HL-60 (cell line): ENCODE data around the gene NUP93.

Source experiments
- GABPA ChIP-seq: IDR thresholded peaks from 2 replicates; pipeline ENCODE4 v1.6.1; 2012; ENCODE audit warnings: low read depth
- POLR2AphosphoS5 ChIP-seq: IDR thresholded peaks from 2 replicates; pipeline ENCODE4 v1.6.1; 2012; ENCODE audit warnings: low read depth
- SPI1 ChIP-seq: IDR thresholded peaks from 2 replicates; pipeline ENCODE4 v1.6.1; 2012; ENCODE audit warnings: low read depth, mild to moderate bottlenecking, borderline replicate concordance
- TF ChIP-seq, protein P1 (sequence below): IDR thresholded peaks from one replicate; pipeline ENCODE4 v1.5.1; 2011; ENCODE audit warnings: low read length, control low read depth, inconsistent platforms; ENCODE audit not compliant: insufficient read depth
- TF ChIP-seq, protein P2 (sequence below): IDR thresholded peaks from 2 replicates; pipeline ENCODE4 v1.6.1; 2012; ENCODE audit warnings: low read depth; ENCODE audit not compliant: insufficient replicate concordance

- TF ChIP-seq POLR2AphosphoS5 (no peak), GABPA (no peak), SPI1 (no peak)
- TF ChIP-seq, protein P1, sequence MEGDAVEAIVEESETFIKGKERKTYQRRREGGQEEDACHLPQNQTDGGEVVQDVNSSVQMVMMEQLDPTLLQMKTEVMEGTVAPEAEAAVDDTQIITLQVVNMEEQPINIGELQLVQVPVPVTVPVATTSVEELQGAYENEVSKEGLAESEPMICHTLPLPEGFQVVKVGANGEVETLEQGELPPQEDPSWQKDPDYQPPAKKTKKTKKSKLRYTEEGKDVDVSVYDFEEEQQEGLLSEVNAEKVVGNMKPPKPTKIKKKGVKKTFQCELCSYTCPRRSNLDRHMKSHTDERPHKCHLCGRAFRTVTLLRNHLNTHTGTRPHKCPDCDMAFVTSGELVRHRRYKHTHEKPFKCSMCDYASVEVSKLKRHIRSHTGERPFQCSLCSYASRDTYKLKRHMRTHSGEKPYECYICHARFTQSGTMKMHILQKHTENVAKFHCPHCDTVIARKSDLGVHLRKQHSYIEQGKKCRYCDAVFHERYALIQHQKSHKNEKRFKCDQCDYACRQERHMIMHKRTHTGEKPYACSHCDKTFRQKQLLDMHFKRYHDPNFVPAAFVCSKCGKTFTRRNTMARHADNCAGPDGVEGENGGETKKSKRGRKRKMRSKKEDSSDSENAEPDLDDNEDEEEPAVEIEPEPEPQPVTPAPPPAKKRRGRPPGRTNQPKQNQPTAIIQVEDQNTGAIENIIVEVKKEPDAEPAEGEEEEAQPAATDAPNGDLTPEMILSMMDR = no peak
- TF ChIP-seq, protein P2, sequence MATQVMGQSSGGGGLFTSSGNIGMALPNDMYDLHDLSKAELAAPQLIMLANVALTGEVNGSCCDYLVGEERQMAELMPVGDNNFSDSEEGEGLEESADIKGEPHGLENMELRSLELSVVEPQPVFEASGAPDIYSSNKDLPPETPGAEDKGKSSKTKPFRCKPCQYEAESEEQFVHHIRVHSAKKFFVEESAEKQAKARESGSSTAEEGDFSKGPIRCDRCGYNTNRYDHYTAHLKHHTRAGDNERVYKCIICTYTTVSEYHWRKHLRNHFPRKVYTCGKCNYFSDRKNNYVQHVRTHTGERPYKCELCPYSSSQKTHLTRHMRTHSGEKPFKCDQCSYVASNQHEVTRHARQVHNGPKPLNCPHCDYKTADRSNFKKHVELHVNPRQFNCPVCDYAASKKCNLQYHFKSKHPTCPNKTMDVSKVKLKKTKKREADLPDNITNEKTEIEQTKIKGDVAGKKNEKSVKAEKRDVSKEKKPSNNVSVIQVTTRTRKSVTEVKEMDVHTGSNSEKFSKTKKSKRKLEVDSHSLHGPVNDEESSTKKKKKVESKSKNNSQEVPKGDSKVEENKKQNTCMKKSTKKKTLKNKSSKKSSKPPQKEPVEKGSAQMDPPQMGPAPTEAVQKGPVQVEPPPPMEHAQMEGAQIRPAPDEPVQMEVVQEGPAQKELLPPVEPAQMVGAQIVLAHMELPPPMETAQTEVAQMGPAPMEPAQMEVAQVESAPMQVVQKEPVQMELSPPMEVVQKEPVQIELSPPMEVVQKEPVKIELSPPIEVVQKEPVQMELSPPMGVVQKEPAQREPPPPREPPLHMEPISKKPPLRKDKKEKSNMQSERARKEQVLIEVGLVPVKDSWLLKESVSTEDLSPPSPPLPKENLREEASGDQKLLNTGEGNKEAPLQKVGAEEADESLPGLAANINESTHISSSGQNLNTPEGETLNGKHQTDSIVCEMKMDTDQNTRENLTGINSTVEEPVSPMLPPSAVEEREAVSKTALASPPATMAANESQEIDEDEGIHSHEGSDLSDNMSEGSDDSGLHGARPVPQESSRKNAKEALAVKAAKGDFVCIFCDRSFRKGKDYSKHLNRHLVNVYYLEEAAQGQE = no peak
Measured at GRCh38 chr16:56700195-56700594, 29.7 kb upstream of the NUP93 start.
